GM21529 (cell line): Measurements from ENCODE around the gene ASTN2.
"Not testable (repeated sequence)": the region's sequence is repeated elsewhere in the genome, so short reads cannot be mapped to it uniquely, and the experiment has no call there.

Source experiments
- ATAC-seq: cut with Tn5 transposase; IDR thresholded peaks from one replicate; pipeline ENCODE4 v1.9.1; 2021; ENCODE audit not compliant: unreplicated experiment

ASTN2 gene

DNA sequence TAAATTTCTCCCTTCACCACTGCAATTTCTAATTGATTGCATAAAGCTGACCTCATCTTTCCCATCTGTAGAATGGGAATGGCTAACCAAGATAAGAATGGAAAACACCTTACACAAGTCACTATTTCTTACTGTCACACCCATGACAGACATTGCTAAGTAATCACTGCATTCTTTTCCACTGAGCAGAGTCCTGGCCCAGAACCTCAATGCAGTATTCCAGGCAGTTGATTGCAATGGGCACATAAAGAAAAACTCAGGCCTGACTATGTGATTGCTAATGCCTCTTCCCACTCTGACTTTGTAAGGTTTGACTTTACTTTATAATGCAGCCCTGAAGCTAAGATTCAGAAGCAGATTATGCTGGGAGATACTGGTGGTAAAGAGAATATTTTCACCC is 698.4 kb downstream of the ASTN2 start:
- no peak for ATAC-seq

DNA sequence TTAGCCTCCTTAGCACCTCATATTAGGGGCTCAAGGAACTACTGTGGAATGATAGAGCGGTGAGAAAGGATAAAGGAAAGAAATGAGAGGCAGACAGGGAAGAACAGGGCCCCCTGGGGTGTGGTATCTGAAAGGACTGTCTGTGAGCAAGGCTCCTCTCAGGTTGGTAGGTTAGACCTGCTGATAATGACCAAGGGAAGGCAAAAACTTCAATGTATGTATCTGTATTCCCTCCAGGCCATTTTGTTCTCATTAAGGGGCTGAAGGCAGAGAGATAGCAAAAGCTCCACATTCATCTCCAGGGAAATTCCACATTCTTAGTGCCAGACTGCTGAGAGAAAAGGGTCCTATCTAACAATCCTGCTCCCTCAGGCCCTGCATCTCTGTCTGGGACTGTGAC is 699.1 kb downstream of the ASTN2 start:
- no peak for ATAC-seq

DNA sequence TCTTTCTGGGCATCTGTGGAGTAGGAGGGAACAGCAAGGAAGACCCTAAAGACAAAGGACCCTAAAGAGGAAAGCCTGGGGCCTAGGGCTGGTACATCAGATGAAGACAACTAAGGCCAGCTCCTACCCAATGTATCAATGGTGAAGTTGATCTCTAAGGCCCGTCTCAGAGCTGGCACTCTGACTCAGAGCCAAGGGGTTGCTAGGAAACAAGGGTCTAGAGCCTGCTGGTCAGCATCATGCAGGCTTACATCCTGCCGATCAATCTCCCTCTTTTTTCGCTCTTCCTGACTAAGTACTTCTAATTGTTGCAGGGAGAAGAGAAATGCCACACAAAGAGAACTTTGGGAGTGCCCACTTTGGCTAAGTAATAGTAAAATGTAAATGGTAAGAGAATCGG is 701.6 kb downstream of the ASTN2 start:
- ATAC-seq, result no peak

DNA sequence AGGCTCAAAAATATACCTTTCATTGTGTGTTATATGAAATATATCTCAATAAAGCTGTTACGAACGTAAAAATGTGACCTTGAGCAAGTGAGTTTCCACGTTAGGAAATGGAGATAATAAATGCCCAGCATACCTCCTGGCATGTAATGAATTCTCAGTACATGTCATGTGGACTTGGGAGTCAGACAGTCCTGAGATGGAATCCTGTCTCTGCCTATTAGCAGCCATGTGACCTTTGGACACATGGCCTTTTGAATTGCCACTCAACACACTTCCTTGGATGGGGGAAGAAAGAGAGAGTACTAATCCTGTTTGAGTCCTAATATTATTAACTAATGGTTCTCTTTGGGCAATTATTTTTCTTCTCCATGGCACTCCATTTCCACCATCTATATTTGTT is 702.1 kb downstream of the ASTN2 start:
- no peak for ATAC-seq

DNA sequence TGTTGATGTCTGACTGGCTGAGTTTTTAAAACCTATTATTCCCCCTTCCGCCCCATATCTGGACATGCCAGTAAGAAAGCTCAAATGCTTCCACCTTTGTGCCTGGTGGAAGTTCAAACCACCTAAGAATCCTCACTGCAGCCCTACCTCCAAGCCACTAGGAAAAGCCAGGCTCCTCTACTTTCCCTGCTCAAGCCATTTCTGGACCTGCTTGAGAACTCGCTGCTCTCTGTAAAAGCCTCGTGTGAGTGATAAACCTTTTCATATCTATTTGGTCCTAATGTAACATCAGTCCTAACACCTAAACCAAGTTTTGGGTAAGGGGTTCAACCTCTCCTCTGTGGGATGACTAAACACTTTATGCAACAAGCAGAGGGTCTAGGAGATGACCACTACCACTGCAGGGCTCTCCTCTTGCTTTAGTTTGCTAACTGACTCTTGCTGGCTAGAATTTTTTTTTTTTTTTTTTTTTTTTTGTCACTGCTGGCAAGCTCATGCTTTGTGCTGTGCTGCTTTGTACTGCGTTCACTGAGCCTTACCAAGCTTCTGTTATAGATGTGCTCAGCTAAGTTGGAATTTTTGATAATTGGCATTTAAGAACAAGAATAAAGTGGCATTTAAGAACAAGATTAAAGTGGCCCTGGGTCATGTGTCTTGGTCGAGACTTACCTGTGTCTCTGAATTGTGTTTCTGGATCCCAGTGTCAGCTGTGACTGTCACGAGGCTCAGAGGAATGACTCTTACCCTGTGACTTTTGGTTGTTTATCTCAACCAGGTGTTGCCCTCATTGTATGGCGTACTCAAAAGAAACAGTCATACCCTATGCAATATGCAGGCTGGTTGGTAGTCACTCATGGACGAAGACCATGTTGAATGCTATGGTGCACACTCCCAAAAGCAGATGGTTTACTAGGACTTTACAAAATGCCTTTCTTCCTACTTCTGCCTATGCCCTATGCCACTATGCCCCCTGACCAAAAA is 708.3 kb downstream of the ASTN2 start:
- ATAC-seq, result no peak

DNA sequence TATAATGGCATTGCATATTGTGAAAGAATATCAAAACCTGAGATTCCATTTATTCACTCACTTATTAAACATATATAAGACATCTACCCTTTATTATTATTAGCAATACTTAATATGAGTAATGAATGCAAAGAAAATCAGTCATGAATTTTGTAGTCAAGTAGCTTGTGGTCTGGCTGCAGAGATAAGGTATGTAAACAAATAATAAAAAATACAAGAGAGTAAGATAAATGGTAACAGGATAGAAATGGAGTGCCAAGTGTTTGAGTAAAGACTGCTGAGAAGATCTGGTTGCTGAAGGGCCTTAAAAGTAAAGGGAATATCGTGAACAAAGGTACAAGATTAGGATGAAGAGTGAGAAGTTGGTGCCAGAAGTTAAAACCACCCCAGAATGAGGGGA is 709.3 kb downstream of the ASTN2 start:
- ATAC-seq, result no peak

DNA sequence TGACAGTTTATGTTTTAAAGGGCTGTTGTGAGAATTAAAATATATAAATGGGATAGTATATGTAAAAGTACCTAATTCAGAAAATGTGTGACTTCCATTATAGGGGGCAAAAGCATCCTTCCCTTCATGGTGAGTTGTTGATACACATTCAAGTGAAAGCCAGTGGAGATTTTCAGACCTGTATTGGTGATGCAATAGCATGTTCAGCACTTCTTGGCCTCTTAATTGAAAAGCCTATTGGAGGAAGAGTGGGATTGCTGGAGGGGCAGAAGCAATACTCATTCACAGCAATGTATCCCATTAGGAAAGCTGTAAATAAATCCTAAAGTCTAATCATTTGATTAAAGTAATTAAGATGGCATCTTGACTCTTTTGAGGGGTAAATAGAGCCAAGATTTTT is 710.4 kb downstream of the ASTN2 start:
- no peak for ATAC-seq

DNA sequence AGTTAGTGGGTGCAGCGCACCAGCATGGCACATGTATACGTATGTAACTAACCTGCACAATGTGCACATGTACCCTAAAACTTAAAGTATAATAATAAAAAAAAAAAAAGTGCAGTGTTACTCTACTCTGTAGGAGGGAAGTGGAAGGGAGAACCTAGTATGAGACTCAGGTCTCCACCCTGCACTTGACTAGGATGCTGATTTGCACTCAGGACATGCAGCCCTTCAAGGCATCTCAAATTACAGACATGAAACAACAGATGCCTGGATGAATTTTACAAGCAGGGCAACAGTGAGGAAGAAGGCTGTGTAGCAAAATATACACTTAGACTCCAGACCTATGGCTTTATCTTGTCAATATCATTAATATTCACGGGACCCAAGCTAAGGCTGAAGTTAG is 711.2 kb downstream of the ASTN2 start:
- ATAC-seq, result no peak

DNA sequence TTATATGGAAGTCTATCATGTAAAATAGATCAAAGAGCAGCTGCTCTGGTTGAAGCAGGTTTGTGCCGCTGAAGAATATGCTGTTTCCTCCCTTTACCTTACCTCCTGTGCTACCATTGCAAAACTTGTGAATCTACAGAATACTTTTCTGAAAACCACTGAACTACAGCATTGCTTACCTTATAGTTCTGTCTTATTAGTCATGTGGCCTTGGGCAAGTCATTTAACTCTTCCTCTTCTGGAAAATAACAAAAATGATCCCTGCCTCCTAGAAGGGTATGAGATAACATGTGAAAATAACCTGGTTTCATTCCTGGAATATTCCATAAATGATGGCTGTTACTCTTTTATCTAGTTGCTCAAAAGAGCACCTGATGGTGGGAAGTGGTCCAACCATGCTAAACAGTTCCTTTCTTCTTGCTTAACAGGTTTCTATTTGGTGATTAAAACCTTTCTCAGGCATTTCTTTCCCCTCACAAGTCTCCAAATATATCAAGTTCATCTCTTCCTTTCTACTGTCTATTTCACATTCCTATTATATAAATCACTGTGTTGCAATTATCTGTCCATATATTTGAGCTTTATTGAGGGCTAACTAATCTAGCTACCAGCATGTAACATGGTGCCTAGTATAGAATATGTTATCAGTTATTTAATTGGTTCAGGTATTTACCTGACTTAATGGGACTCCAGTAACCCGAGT is 712.8 kb downstream of the ASTN2 start:
- no peak for ATAC-seq

DNA sequence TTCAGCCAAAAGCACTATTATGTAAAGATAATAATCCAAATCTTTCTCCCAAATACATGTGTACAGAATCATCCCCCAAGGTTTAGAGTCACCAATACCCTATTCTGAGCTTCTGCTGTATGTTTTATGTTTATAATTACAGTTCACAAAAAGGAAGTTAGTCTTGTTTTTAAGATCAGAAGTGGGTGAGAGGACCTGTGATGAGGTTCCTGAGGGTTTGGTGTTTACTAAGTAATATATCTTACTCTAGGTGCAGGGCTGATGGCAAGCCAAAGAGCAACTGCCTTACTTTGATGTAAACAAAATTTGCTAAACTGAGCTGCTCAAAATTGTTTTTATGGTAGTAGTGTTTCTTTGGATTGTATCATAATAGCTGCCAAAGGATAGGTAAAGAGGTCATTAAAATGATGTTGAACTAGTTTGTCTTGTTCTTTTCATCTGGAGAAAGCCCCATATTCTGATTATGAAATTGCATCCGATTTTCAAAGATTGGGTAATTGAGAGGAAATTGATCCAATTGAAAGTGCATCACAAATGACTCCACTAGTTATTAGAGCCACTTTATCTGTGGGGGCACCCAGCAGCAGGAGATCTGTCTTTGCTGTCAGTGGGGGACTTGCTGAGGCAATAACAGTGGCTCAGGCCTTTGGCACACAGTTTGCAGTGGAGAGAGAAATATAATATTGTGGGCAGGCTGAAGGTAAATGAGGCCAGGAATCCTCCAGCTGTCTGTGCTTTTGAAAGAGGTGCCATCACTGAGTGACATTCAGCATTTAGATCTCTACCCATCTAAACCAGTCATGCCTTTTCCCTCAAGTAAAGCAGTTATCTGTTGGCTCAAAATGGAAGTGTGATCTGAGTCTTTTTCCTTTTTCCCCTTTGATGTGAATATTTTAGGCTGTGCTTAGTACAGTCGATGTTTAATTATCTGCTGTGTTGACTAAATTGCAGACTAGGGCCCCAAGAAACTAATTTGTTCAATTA is 713.7 kb downstream of the ASTN2 start:
- no peak for ATAC-seq

DNA sequence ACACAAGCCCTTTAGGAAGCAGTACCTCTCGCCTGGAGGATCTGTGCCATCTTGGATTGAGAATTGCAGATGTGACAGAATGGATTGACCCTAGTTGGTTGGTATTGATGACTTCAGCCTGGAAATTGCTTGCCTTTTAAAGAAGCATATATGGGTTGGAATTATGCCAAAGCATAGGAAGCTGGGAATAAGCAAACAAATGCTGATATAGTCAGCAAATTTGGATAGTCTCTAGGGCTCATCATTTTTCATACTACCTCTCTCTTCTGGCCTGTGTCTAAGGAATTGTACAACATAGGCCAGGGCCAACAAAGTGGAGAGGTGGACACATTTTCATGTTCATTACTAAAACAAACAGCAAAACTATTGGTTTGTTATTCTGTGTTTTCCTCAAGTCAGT is 714.6 kb downstream of the ASTN2 start:
- ATAC-seq, result no peak

DNA sequence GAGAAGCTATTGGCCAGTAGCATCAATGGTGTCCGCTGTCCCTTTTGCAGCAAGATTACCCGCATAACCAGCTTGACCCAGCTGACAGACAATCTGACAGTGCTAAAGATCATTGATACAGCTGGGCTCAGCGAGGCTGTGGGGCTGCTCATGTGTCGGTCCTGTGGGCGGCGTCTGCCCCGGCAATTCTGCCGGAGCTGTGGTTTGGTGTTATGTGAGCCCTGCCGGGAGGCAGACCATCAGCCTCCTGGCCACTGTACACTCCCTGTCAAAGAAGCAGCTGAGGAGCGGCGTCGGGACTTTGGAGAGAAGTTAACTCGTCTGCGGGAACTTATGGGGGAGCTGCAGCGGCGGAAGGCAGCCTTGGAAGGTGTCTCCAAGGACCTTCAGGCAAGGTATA is 717.0 kb downstream of the ASTN2 start:
- no peak for ATAC-seq

DNA sequence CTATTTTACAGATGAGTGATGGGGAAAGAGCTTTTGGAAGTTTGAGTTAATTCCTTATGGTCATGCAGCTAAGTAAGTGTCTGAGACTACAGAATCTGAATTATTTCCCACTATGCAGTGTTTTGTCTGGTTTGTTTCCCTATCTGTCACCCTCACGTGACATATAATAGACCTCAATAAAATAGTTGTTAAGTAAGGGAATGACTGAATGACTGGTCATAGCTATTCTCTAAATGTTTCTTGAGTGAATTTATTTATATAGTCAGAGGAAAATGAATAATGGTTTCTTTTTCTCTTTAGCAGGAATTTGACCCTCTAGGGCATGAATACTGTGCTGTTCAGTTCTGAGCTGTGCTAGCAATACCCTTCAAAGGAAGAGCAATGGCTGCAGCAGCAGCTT is 717.5 kb downstream of the ASTN2 start:
- no peak for ATAC-seq

DNA sequence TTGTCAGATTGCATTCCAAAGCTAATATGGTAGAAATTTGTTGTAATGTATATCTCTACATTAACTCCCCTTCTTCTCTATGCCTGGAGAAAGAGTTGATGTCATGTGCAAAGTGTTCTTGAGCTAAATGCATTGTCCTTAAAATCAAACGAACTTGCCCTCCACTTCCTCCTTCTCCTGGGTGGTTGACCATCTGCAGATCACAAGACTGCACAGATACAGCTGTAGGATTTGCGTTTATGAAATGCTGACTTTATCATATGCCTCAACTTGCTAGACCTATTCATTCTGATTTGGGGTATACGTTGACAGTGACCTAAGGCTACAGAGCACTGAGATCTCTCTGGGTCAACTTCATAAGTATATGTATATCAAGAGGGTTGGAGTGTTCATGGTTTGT is 719.4 kb downstream of the ASTN2 start:
- no peak for ATAC-seq

DNA sequence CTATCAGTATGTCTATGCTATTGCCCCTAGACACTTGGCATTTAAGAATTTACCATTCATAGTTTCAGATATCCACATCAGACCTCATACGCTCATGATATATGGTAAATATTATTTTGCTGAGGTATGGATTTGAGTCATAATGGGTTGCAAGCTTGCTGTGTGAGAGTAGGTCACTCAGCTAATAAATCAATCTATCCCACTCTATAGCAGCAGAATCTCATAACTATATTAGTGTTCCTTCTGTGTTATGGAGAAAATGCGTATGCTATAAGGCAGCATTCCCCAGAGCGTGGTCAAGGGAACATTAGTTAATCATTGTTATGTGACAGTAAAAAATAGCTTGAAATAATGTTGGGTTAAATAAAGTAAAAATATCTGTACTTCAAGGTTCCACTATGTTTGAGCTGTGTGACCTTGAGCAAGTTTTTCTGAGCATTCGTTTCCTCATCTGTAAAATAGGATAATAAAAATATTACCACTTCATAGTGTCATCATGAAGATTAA is 720.0 kb downstream of the ASTN2 start:
- ATAC-seq, result no peak

DNA sequence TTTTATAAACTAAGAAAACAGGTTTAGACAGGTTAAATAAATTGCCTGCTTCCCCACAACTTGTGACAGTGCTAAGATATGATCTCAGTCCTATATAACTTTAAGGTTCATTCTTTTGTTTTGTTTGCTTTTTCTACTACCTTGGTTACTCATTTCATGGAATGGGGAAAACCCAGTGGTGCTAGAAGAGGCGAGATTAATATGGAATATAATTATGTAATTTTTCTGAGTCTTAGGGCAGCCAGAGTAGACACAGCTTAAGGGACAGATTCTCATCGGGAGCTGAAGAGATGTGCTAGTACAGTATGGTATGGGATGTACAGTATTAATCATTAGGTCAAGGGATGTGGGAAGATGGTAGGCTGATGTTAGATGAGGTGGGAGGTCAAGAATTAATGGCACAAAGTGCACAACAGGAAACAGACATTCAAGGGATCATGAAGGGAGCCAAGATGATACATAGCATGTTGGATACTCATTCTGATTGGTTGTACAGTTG is 721.6 kb downstream of the ASTN2 start:
- no peak for ATAC-seq

DNA sequence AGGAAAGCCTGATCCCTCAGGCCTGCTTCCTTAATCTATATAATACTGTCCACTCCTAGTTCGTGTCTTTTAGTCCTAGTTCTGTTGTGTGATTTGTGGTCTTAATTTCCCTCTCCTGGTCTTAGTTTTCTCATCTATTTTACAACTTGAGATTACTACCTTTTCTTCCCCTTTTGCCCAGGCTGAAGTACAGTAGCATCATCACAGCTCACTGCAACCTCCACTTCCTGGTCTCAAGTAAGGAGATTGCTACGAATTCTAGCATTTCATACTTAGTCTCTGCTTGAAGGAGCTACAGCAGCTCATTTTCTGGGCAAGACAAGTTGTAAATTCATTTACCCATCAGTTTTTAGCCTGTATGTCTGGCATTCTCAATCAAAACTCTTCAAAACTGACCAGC is 722.2 kb downstream of the ASTN2 start:
- no peak for ATAC-seq

DNA sequence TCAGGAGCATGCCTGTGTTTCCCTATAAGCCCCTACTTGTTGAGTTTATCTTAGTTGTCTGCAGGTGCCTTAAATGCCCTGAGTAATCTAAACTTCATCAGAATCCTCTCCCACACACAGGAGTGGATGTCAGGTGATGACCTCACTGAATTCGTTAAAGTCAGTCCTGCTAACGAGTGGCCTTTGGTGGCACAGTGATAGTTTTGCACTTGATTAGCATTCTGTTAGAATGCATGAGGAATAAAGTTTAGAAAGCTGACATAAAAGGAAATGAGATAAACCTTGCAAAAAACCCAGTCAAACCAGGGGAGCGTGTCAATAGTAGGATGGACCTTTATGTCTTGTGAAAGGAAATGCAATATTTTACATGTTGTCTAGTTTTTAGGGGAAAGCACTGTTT is 723.2 kb downstream of the ASTN2 start:
- ATAC-seq, result no peak

DNA sequence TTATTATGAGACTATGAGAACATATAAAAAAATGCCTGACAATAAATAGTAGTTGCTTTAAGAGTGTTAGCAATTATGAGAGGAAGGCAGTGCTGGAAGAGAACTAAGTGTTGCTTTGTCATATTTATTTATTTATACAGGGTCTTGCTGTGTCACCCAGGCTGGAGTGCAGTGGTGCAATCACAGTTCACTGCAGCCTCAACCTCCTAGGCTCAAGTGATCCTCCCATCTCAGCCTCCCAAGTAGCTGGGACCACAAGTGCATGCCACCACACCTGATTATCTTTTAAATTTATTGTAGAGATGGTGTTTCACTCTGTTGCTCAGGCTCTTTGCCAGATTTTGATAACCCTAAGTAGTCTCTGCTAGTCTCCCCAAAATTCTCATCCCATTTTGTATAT is 724.1 kb downstream of the ASTN2 start:
- not testable (repeated sequence) for ATAC-seq

DNA sequence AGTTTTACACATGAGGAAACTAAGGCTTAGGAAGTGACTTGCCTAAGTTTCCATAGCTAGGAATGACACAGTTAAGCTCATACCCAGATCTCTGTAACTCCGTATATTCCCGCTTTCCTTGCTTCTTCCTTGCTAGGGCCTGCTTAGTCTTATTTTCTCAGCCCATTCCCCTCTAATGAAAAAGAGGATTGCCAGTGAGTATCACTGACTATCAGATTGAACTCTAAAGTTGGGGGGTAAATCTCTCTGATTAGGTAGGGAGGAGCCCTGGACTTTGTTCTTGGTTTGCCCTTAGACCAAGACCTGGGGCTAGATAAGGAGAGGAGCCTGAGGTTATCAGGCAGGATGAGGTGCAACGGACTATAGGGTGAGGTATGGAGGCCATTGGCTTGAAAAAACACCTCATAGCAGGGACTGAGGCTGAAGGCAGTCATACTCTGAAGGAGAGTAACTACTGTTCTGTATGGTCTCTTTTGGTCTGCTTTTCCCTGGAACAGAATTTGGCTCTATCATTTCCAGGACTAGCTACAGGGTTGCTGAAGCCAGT is 725.3 kb downstream of the ASTN2 start:
- ATAC-seq, result no peak
